HG02759 (cell line): ENCODE measurements around the gene CCT3.
"Not testable (repeated sequence)": the region's sequence is repeated elsewhere in the genome, so short reads cannot be mapped to it uniquely, and the experiment has no call there.

Experiments used
- ATAC-seq: cut with Tn5 transposase; IDR thresholded peaks from one replicate; pipeline ENCODE4 v1.9.1; 2021; ENCODE audit warnings: mild to moderate bottlenecking, moderate library complexity; ENCODE audit not compliant: unreplicated experiment

Gene CCT3

DNA sequence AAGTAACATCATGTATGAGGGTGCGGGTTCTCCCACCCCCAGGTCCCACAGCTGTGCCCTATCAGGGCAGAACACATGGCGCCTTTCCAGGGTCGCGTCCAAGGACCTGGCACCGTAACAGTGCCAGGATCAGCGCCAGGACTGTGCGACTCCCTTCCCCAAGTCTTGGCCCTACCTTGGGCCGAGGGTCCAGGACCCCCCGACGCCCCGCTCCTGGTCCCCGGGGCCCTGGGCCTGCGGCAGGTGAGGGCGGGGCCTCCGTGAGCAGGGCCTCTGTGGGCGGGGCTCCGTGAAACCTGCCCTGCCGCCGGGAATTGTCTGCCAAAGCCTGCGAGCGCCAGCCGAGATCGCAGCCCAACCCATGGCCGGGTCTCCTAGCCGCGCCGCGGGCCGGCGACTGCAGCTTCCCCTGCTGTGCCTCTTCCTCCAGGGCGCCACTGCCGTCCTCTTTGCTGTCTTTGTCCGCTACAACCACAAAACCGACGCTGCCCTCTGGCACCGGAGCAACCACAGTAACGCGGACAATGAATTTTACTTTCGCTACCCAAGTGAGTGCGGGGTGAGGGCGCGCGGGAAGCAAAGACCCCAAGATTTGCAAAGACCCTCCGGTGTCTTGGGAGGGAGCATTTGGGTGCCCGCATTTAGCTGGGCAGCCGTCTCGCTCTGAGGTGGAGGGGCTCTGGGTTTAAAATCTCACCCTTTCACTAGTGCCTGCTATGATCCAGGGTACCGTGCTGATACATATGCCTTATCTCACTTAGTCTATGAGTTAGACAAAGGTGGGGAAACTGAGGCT, 31.0 kb upstream of the CCT3 start, which contains the start of gene RHBG:
Gene RHBG, plus strand, starts transcription at position 323 of the 796 bp plus-strand sequence. Its CDS starts 39 bp downstream, at position 362.
- ATAC-seq: no peak

DNA sequence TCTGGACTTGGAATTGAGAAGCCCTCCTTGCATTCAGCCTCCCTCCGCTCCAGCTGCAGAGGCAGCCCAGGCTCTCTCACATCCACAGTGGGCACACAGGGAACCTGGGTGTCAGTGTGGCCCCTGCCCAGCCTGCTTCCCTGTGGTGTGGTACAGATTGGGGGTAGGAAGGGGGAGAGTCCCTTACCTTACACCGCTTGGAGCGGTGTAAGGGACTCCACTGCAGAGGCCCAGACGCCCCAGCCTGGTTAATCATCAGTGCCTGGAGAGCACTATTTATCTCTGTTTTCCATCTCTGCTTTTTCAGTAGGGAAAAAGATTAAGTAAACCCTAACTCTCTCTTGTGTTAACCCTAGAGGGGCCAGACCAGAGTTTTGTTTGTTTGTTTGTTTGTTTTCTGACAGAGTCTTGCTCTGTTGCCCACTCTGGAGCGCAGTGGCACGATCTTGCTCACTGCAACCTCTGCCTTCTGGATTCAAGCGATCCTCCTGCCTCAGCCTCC, 30.1 kb upstream of the CCT3 start:
- no peak for ATAC-seq

DNA sequence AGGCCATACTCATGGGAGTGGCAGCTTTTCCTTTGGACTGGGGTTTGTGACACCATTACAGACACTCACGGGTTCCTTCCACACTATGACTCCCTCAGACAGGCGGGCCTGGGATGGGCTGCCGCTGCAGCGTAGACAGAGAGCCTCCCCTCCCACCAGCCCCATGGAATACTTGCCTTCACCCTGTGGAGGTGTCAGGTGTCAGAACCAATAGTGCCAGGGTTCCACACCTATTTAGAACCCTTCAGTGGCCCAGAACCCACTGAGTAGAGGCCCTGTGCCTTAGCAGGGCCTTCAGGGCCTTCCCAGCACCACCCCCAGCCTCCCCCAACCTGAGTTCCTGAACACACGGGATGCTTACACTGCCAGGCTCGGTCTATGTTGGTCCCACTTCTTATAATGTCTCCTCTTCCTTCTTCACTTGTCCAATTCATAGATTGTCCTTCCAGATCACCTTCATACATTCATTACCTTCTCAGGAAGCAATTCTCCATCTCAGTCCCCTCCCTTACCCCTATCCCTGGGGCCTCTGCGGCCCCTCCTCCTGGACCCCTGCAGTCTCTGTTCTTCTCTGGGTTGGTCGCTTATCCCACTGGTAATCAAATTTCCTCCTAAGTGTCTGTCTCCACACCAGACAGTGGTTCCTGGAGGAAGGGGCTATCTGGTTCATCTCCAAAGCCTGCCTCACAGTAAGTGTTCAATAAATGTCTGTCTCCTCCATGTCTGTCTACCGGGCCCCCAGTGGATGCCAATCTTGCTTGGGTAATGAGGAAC, 29.5 kb upstream of the CCT3 start:
- ATAC-seq: no peak

DNA sequence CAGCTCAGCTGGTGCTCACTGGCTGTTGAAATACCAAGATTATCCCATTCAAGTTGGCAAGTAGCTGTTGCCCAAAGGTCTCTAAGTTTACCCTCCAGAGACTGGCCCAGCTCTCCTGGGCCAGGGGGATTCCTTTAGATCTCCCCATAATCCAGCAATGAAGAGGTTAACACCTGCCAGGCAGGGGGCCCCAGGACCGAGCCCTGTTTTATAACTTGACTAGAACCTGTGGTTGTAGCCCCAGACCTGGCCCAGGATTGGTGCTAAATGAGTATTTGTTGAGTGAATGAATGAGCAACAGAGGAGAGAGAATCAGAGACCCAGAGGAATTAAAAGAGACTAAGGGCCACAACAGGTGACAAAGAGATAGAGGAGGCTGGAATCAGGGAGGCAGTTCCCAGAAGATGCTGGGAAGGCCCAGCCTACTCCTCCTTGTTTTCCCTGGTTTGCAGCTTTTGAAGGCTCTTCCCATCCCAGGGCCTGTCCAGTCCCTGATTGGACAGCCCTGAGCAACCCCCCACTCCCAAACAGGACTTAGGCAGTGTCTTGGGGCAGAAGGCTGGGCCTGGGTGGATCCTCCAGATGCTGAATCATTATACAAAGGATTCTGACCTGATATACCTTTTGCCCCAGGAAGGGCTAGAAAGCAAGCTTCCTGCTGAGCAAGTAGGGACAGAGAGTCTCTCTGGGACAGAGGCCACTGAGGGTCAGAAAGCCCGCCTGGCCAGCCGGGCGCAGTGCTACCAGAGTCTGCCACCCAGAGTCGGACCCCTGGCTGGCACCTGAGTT, 28.5 kb upstream of the CCT3 start:
- ATAC-seq: no peak

DNA sequence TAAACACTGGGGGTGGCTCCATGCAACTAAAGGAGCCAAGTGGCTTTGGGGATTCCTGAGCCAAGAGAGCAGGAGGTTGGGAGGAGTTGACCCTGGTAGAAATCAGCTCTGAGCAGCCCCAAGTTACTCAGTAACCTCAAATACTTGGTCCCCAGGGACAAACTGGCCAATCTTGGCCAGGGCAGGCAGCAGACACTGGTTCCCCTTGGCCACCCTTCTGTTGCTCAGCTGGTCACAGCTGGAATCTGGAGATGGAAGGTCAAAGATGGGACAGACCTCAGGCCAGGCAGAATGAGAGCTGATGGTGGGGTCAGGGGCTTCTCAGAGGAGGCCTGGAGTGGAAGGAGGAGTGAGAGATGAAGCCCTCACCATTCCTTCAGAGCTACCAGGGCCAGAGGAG, 27.7 kb upstream of the CCT3 start:
- no peak for ATAC-seq

DNA sequence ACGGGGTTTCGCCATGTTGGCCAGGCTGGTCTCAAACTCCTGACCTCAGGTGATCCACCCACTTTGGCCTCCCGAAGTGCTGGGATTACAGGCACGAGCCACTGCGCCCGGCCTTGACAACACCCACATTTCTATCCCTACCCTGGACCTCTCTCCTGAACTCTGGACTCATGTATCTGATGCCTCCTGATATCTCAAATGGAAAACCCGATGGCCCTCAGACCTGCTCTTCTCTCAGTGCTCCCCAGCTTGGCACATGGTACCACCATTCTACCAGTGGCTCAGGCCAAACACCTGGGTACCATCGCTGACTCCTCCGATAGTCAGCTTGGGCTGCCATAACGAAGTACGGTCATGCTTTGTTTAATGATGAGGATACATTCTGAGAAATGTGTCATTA, 22.4 kb upstream of the CCT3 start:
- ATAC-seq: no peak

DNA sequence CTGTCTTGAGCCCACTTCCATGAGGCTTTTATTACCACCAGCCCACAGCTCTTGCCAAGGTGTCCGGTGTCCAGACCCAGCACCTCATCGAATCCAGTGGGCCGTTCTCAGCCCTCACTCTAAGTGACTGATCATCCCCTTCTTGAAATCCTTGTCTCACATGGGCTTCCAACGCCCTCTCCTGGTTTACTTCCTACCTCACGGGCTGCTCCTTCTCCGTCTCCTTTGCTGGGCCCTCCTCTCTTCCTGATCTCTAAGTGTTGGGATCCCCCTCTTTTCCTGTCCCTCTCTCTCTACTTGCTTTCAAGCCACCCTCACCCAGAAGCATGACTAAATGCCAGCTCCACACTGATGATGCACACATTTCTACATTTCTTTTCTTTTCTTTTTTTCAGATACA, 21.9 kb upstream of the CCT3 start:
- ATAC-seq: no peak

DNA sequence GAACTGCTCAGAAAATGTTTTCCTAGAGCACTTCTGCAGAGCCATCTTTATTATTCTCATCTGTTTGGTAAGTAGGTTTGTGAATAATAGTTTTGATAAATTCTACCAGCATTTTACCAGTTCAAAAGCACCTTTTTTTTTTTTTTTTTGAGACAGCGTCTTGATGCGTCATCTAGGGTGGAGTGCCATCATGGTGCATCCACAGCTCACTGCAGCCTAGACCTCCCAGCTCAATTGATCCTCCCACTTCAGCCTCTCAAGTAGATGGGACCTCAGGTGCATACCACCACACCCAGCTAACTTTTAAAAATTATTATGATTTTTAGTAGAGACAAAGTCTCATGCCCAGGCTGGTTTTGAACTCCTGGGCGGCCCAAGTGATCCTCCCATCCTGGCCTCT, 21.2 kb upstream of the CCT3 start:
- no peak for ATAC-seq

DNA sequence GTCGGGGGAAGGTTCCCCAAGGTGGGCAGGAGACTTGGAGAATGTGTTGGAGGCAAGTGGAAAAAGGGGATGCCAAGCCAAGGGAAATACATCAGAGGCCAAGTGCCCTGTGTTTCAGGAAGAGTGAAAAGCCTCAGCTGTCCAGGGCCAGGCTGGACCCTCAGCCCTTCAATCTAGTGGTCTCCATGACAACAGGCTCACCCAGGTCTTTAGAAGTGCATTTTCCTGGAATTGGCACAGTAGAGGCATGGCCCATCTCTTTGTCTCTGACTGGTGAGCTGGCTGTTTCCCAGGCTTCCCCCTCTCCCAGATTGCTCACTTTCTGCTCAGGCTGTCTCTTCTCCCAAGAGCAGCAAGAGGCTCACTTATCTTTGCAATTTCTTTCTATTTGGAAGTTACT, 20.5 kb upstream of the CCT3 start:
- no peak for ATAC-seq

DNA sequence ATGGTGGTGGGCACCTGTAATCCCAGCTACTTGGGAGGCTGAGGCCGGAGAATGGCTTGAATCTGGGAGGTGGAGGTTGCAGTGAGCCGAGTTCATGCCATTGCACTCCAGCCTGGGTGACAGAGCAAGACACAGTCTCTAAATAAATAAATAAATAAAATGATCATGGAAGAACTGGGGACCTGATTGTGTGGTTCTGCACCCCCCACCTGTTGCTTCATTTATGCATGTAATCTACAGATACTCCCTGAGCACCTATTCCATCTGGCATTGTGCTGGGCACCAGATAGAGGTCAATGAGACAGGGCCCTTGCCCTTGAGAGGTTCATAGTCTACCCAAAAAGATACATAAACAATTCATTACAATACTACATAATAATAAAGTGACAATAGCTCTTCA, 19.9 kb upstream of the CCT3 start:
- no peak for ATAC-seq

DNA sequence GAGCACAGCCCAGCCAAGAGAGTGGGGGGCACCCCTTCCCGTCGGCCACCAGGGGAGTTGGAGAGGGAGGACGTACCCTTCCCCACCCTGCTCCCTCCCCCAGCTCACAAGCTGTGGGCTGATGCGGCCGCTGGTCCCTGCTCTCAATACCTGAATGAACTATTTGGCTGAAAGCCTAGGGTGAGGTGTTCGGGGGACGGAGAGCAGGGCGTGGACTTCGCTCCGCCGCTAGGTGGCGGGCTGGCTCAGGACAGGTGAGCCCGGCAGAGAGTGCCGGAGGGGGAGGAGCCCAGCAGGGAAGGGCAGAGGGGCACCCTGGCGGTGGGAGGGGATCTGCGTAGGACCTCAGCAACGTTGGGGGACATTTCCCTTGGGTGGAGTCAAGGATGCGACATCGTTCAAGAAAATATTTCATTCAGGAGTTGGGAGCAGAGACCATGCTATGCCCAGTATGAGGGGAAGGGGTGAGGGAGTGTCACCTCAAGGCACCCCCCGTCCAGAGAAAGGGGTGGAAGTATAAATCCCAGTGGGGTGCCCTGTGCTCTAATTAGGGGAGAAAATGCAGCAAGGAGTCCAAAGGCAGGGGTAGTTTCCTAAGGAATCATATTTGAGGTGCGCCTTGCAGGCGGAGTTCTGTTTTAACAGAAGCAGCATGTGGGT, 18.9 kb upstream of the CCT3 start:
- peak; percentile 62 for ATAC-seq

DNA sequence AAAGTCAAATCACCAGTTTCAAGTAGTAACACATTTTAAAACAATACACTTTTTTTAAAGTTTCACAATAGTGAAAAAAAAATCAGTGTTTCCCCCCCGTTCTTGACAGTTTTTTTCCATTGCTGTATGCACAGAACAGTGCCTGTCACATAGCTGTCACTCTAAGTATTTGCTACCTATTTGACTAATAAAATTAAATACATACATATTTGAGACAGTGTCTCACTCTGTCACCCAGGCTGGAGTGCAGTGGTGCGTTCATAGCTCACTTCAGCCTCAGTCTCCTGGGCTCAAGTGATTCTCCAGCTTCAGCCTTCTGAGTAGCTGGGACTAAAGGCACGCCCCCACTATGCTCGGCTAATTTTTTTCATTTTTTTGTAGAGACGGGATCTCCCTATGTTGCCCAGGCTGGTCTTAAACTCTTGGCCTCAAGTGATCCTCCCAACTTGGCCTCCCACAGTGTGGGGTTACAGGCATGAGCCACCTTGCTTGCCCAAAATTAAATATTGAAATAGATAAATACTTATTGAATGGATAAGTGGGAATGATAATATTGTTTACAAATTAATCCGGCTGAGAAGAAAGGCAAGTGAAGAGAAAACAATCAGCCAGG, 18.3 kb upstream of the CCT3 start:
- ATAC-seq: no peak

DNA sequence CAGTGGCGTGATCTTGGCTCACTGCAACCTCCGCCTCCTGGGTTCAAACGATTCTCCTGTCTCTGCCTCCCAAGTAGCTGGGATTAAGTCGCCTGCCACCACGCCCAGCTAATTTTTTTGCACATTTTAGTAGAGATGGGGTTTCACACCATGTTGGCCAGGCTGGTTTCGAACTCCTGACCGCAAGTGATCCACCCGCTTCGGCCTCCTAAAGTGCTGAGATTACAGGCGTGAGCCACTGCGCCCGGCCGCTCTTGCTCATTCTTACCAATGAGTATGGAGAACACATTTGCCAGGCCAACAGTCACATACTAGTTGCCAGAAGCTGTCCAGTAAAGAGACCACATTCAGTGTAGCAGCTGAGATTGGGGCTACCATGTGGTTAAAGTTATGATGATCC, 14.4 kb upstream of the CCT3 start:
- not testable (repeated sequence) for ATAC-seq

DNA sequence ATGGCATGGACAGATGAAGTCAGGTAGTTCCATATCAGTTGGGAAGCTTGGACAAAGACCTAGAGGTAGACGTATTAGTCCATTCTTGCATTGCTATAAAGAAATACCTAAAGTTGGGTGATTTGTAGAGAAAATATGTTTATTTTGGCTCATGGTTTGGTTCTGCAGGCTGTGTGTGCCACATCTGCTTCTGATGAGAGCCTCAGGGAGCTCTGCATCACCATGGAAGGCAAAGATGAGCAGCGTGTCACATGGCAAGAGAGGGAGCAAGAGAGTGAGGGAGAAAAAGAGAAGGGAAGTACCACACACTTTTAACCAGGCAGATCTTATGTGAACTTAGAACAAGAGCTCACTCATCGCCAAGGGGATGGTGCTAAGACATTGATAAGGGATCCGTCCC, 9.2 kb upstream of the CCT3 start:
- ATAC-seq: no peak

DNA sequence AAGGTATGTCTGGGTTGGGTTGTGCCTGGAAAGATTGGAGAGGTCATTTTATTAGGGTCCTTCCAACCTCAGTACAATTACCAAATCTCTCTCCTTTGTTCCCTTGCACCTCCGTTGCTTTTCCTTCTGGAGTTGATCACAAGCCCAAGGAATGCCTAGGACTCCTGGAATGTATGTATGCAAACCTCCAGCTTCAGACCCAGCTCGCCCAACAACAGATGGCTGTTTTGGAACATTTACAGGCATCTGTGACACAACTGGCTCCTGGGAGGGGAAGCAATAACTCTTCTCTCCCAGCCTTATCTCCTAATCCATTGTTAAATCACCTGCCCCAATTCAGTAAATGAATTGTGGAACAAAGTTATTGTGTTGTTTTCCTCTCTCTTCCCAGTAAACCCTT, 8.5 kb upstream of the CCT3 start:
- no peak for ATAC-seq

DNA sequence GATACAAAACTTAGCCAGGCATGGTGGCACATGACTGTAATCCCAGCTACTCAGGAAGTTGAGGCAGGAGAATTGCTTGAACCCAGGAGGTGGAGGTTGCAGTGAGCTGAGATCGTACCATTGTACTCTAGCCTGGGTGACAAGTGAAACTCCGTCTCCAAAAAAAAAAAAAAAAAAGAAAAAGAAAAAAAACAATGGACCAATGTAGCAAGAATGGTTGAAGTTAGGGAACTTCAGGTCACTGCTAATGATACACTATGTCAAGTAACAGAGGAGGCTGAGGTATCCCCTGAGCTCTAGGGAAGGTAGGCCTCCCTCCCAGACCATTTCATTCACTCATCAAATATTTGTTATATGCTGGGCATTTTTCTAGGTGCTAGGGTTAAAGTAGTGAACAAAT, 7.9 kb upstream of the CCT3 start:
- ATAC-seq: not testable (repeated sequence)

DNA sequence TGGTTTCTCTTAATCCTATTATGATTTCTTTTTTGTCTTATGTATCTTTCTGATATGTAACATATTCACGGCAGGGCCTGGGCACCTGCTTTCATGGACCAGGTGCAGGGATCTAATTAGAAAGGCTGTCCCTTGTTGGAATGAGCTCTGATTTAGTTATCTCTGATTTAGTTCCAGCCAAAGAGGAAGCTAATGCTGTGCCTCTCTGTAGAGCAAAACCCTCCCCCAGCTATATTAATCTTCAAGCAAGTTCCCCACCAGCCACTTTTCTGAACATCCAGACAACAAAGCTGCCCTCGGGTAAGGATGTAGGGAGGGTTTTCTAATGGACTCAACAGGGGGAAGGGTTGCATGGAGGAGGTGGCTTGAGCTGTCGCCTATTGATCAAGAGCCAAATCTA, 6.3 kb upstream of the CCT3 start:
- ATAC-seq: no peak

DNA sequence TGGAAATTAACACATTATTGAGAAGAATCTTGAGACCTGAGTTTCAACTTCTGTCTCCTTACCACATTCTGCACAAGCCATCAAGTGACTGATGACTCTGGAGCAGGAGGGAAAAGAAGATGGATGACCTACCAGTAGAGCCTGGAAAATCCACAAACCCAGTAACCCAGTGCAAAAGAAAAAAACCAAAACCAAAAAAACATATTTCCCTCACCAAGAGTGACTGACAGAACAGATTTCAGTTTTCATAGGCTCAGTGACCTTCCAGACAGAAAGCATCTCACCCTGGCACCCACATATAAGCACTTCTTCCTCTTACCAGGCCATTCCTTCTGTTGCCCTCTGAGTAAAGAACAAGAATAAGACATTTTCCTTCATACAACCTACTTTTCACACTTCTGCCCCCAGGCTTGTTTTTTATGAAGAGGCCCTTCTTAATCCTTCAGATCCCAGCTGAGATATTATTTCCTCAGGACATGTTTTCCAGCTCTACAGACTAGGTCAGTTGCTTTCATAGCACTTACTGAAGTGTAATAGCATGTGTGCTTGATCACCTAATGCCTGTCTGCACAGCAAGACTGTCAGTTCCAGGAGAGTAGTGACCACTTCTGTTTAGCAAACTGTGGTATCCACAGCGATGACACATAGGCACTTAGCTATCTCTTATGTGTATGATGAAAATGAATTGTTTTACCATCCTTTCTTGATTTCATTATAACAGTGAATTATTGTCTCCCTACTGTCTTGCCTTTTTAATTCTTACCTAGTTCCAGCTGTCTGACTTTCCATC, 4.3 kb upstream of the CCT3 start:
- ATAC-seq: no peak

DNA sequence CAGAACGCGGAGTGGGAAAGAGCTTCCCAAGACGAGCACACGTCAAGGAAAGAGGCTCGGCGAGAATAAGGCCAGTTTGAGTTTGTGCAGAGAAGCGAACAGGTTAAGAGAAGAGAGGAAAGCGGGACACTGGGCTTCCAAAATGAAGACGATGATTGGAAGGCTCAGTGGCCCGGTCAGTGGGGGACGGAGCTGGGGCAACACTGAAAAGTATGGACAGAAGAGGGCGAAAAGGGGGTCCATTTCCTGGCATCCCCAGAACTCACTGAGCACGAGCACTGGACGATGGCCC, 258 bp downstream of the CCT3 start:
- no peak for ATAC-seq
